ACC112 (cell line): ENCODE results near the gene ERC1.

Source experiments
- H2AFZ ChIP-seq: fragments of 200-600 bp; sonication (generic); one replicate; pipeline ENCODE4 v1.6.0; 2017; ENCODE audit warnings: antibody characterized with exemption, low read length; ENCODE audit not compliant: unreplicated experiment
- H3K27ac ChIP-seq: fragments of 200-600 bp; sonication (generic); 2 replicates; pipeline ENCODE4 v1.5.1; 2014; ENCODE audit warnings: low read depth, mild to moderate bottlenecking, antibody characterized with exemption, low read length, moderate library complexity
- H3K27me3 ChIP-seq: fragments of 200-600 bp; sonication (generic); 2 replicates; pipeline ENCODE4 v1.6.1; 2014; ENCODE audit warnings: mild to moderate bottlenecking, antibody characterized with exemption, low read length, moderate library complexity, mixed read lengths; ENCODE audit not compliant: insufficient read depth
- H3K36me3 ChIP-seq: fragments of 200-600 bp; sonication (generic); 2 replicates; pipeline ENCODE4 v1.6.1; 2016; ENCODE audit warnings: mild to moderate bottlenecking, antibody characterized with exemption, low read length, moderate library complexity, mixed read lengths; ENCODE audit not compliant: insufficient read depth
- H3K4me1 ChIP-seq: fragments of 200-600 bp; sonication (generic); one replicate; pipeline ENCODE4 v1.6.1; 2016; ENCODE audit warnings: low read length, mixed read lengths; ENCODE audit not compliant: insufficient read depth, unreplicated experiment, control insufficient read depth
- H3K4me3 ChIP-seq: fragments of 200-600 bp; sonication (generic); 2 replicates; pipeline ENCODE4 v1.5.1; 2014; ENCODE audit warnings: mild to moderate bottlenecking, low read depth, low read length
- H3K79me2 ChIP-seq: fragments of 200-600 bp; sonication (generic); one replicate; pipeline ENCODE4 v1.6.0; 2016; ENCODE audit warnings: low read length; ENCODE audit not compliant: control insufficient read depth, unreplicated experiment, insufficient read depth

Gene ERC1

DNA sequence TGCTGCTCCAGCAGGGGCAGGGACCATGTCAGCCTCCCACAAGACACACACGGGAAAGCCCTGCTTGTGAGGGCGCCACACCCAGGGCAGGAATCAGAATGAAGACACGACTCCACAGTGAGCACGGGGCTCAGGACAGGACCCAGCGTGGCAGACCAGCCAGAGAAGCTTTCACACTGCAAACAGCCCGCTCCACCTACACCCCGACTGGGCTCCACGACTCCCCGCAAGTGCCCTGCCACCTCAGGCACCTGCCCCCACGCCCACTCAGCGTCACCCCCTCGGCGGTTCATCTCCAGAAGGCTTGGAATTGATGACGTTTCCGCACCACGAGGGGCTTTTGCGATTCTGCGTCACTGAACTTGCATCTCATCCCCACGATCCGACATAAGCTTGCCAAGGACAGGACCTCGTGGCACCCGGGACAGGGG lies 512.3 kb downstream of the ERC1 start:
- Histone ChIP-seq H3K27ac (no peak overlapping the region), H3K27me3 (no peaks in the 10 kb centered on the region), H3K79me2 (no peaks in the 10 kb centered on the region), H2AFZ (no peak overlapping the region), H3K4me1 (peaks cover 6% of the 10 kb centered on the region), H3K36me3 (no peaks in the 10 kb centered on the region), H3K4me3 (no peak overlapping the region)

DNA sequence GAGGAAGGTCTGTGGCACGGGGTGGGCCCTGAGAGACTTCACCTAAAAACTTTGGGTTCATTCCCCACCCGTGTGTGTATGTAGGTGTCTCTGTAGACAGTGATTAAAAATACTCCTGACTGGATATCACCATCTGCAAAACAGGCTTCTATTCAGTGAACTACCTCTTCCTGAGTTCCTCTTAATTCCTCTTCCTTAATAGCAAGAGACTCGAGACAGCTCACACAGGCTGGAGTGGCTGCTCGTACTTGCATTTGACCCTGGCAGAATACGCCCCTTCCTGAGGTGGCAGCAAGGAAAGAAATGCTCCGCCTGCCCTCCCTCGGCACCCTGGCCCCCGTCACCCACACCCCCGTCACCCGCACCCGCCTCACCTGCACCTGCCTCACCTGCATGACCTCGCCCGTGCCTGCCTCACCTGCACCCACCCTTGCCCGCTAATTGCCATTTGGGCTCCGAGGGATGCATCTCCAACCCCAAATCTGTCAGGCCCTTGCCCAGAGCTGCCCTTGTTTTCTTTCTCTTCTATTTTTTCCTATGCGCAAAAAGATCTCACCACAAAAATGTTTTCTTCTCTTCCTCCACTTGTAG lies 513.4 kb downstream of the ERC1 start:
- no peaks in the 10 kb centered on the region for H3K27me3 ChIP-seq
- no peak overlapping the region for H3K4me3 ChIP-seq
- no peaks in the 10 kb centered on the region for H3K79me2 ChIP-seq
- H3K36me3 ChIP-seq: no peaks in the 10 kb centered on the region
- no peak overlapping the region for H2AFZ ChIP-seq
- peaks cover 6% of the 10 kb centered on the region for H3K4me1 ChIP-seq
- no peak overlapping the region for H3K27ac ChIP-seq

DNA sequence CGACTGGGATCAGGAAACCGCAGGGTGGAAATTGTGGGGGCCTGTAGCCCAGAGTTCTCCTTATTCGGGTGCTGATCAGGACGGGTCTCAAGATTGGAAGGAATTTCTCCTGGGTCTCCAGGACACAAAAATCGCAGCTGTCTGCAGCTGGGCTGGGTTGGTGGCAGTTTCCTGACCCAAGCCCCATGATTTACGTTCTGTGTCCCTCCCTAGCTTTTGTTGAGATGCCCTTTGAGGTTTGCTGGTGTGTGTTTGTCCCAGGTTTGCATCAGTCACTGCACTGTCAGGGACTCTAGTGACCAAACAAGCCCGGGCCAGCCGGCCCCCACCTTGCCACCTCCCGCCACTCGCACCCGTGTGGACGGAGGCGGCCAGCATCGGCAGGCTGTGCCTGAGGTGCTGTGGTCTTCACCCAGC lies 513.9 kb downstream of the ERC1 start:
- Histone ChIP-seq H3K4me1 (peaks cover 6% of the 10 kb centered on the region), H3K79me2 (no peaks in the 10 kb centered on the region), H3K36me3 (no peaks in the 10 kb centered on the region), H3K4me3 (no peak overlapping the region), H3K27me3 (no peaks in the 10 kb centered on the region), H2AFZ (no peak overlapping the region), H3K27ac (no peak overlapping the region)

DNA sequence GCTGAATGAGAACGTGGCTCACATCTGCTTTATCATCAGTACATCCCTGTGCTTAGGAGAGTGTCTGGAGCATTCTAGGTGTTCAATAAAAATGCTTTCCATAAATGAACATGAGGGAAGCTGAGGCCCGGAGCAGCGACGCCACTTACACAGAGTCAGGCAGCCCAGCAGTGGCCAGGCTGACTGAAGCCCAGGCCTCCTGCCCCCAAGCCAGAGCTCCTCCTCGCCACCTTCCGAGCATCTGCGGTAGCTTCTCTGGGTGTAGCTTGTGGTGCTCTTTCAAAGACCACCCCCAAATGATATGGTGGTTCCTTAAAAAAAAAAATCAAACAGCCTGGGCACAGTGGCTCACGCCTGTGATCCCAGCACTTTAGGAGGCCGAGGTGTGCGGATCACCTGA lies 514.6 kb downstream of the ERC1 start:
- Histone ChIP-seq H3K27me3 (no peaks in the 10 kb centered on the region), H3K79me2 (no peaks in the 10 kb centered on the region), H3K36me3 (no peaks in the 10 kb centered on the region), H3K27ac (no peak overlapping the region), H2AFZ (no peak overlapping the region), H3K4me3 (no peak overlapping the region), H3K4me1 (no peaks in the 10 kb centered on the region)

DNA sequence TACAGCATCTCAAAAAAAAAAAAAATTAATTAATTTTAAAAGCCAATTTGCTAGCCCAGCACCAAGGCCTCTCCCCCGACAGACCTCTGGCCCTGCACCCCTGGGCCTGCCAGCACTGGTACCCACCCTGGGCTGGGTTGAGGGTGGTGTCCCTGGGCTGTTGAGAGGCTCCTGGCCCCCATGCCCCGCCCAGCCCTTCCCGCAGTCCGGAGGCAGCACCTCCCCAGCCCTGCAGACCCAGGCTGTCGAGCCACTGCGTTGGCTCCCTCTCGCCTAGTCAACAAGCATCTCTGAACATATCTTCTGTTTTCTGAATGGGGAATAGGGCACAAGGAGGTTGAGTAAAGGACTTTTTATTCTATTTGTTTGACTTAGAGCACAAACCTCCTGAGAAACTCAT lies 516.3 kb downstream of the ERC1 start:
- no peaks in the 10 kb centered on the region for H3K79me2 ChIP-seq
- no peaks in the 10 kb centered on the region for H3K36me3 ChIP-seq
- no peaks in the 10 kb centered on the region for H3K4me1 ChIP-seq
- H3K27me3 ChIP-seq: no peaks in the 10 kb centered on the region
- no peak overlapping the region for H2AFZ ChIP-seq
- H3K4me3 ChIP-seq: no peak overlapping the region
- no peak overlapping the region for H3K27ac ChIP-seq

DNA sequence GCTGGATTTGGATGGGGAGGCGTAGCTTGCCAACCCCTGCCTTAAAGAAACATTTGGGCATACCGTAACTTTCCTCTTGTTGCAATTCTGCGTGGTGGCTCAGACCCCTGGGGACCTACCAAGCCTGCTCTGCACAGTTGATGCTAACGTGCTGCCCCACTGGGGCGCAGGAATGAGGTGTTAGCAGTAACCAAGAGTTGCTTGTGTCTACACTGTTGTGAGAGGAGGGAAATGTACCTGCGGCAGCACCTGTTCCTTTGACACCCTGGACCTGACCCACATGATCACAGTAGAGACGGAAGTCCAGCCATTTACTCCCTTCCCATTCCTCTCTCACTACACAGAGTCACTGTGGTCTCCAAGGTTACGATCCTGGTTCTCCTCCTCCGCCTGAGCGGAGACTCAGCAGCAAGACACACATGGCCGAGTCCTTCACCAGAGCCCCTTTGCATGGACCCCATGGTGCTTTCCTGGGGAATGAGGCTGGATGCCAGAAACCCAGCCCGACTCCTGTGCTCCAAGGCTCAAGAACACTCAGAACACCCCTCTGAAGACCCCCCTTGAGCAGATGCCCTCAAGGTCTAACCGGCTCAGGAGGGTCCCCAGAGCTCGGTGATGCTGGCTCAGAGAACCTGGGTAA lies 518.5 kb downstream of the ERC1 start:
- Histone ChIP-seq H3K36me3 (no peaks in the 10 kb centered on the region), H3K27ac (no peak overlapping the region), H3K4me3 (no peak overlapping the region), H3K79me2 (no peaks in the 10 kb centered on the region), H2AFZ (no peak overlapping the region), H3K27me3 (no peaks in the 10 kb centered on the region), H3K4me1 (no peaks in the 10 kb centered on the region)

DNA sequence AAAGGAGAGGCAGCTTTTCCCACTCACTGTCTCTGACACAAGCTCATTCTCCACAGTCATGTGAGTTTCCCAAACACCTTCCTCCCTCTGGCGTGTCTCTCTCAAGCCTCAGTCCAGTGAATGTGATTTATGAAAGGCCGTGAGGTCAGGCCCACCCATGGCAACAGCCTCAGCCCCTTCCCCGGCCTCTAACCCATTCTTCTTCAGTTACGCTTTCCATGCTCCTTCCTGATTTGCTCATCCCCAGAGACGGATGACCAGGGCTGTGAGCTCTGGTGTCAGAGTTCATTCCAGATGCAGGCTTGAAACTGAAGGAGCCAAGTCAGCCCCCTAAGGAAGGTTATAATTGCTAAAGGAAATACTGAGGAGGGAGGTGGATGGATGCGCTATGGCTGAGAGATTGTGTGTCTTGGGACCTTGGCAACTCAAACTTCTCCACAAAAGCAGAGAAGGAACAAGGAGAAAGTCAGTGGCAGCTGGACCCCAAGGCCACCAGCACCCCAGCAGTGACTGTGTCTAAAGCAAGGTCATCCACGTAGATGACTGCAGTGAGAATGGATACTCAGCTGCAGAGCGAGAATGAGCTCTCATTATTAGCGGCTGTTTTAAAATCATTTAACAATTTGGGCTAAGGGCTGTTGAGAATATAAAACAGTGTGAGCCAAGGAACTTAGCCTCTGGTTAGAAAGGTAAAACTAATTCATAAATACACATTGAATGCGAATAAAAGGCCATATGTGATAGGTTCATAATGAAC lies 519.2 kb downstream of the ERC1 start:
- no peaks in the 10 kb centered on the region for H3K79me2 ChIP-seq
- no peak overlapping the region for H2AFZ ChIP-seq
- H3K4me3 ChIP-seq: no peak overlapping the region
- no peaks in the 10 kb centered on the region for H3K4me1 ChIP-seq
- H3K27ac ChIP-seq: no peak overlapping the region
- H3K36me3 ChIP-seq: 0 out of 2 replicates have a peak, but pooled peaks cover 2% of the 10 kb centered on the region
- H3K27me3 ChIP-seq: no peaks in the 10 kb centered on the region

DNA sequence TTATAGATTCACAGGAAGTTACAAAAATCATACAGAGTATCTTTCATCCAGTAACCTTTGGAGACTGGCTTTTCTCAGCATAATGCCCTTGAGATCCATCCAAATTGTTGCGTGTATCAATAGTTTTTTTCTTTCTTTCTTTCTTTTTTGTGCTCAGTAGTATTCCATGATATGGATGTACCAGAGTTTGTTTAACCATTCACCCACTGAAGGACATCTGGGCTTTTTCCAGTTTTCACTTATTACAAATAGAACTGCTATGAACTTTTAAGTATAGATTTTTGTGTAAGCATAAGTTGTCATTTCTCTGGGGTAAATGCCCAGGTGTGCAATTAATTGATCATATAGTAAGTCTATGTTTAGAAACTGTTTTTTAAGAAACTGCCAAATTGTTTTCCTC lies 524.0 kb downstream of the ERC1 start:
- no peak overlapping the region for H2AFZ ChIP-seq
- no peaks in the 10 kb centered on the region for H3K79me2 ChIP-seq

DNA sequence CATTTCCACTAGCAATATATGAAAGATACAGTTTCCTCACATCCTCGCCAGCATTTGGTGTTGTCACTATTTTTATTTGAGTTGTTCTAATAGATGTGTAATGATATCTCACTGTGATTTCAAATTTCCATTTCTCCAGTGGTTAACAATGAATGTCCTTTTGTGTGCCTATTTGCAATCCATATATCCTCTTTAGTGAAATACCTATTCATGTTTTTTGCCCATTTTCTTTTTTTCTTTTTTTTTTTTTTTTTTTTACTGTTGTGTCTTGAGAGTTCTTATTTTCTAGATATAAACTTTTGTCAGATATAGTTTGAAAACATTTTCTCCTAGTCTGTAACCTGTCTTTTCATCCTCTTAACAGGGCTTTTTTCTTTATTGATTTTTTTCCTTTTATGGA lies 524.4 kb downstream of the ERC1 start:
- H3K27ac ChIP-seq: no peak overlapping the region
- H2AFZ ChIP-seq: no peak overlapping the region
- H3K36me3 ChIP-seq: 0 out of 2 replicates have a peak, but pooled peaks cover 3% of the 10 kb centered on the region
- no peak overlapping the region for H3K4me3 ChIP-seq
- H3K27me3 ChIP-seq: no peaks in the 10 kb centered on the region
- H3K79me2 ChIP-seq: no peaks in the 10 kb centered on the region
- peaks cover 20% of the 10 kb centered on the region for H3K4me1 ChIP-seq

More for the DNA sequence above, 524.0 kb downstream of the ERC1 start:
- H3K4me1 ChIP-seq: peaks cover 18% of the 10 kb centered on the region
- H3K27me3 ChIP-seq: no peaks in the 10 kb centered on the region
- 0 out of 2 replicates have a peak, but pooled peaks cover 3% of the 10 kb centered on the region for H3K36me3 ChIP-seq
- H3K27ac ChIP-seq: no peak overlapping the region
- no peak overlapping the region for H3K4me3 ChIP-seq

DNA sequence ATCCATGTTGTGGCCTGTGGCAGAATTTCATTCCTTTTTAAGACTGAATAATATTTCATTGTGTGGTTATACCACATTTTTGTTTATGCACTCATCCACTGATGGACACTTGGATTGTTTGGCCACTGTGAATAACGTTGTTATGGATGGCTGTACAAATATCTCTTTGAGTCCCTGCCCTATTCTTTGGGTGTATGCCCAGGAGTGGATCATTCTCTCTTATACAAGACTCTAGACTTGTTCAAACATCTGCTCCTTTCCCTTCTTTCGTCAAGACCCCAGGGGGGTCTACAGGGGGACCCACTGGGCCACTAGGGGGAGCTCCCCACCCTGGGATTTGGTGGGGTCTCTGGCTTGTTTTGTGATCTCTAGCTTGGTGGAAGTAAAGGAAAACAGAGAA lies 526.0 kb downstream of the ERC1 start:
- 0 out of 2 replicates have a peak, but pooled peaks cover 3% of the 10 kb centered on the region for H3K36me3 ChIP-seq
- no peaks in the 10 kb centered on the region for H3K27me3 ChIP-seq
- peak overlapping the region; percentile 22; the same call in 1 of the 2 replicates for H3K27ac ChIP-seq
- H3K4me1 ChIP-seq: peaks cover 20% of the 10 kb centered on the region
- no peak overlapping the region for H2AFZ ChIP-seq
- H3K4me3 ChIP-seq: no peak overlapping the region
- H3K79me2 ChIP-seq: no peaks in the 10 kb centered on the region
